ENCODE data around the gene HPRT1.

DNA sequence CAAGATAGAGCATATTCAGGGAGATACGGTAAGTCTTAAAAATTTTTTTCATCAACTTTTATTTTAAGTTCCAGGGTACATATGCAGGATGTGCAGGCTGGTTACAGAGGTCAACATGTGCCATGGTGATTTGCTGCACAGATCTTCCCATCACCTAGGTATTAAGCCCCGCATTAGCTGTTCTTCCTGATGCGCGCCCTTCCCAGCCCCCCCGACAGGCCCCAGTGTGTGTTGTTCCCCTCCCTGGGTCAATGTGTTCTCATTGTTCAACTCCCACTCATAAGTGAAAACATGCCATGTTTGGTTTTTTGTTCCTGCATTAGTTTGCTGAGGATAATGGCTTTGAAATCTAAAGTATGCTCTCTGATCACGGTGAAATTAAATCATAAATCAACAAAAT, 64.2 kb downstream of the HPRT1 start:
- TF ChIP-seq, protein P1, sequence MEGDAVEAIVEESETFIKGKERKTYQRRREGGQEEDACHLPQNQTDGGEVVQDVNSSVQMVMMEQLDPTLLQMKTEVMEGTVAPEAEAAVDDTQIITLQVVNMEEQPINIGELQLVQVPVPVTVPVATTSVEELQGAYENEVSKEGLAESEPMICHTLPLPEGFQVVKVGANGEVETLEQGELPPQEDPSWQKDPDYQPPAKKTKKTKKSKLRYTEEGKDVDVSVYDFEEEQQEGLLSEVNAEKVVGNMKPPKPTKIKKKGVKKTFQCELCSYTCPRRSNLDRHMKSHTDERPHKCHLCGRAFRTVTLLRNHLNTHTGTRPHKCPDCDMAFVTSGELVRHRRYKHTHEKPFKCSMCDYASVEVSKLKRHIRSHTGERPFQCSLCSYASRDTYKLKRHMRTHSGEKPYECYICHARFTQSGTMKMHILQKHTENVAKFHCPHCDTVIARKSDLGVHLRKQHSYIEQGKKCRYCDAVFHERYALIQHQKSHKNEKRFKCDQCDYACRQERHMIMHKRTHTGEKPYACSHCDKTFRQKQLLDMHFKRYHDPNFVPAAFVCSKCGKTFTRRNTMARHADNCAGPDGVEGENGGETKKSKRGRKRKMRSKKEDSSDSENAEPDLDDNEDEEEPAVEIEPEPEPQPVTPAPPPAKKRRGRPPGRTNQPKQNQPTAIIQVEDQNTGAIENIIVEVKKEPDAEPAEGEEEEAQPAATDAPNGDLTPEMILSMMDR (IDR thresholded peaks at IDR 0.05) = no peak
- TF ChIP-seq, protein P2, sequence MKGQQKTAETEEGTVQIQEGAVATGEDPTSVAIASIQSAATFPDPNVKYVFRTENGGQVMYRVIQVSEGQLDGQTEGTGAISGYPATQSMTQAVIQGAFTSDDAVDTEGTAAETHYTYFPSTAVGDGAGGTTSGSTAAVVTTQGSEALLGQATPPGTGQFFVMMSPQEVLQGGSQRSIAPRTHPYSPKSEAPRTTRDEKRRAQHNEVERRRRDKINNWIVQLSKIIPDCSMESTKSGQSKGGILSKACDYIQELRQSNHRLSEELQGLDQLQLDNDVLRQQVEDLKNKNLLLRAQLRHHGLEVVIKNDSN (CRISPR knock-in tag; IDR thresholded peaks at IDR 0.05) = no peak
- TF ChIP-seq NR2C2 (CRISPR knock-in tag; IDR thresholded peaks at IDR 0.05) = no peak
- TF ChIP-seq TCF7 (CRISPR knock-in tag; IDR thresholded peaks at IDR 0.05; ENCODE audit: low read depth) = no peak
